Testis (tissue), 2 donors: ENCODE data around the gene TLK2.
"Not testable (repeated sequence)": the region's sequence is repeated elsewhere in the genome, so short reads cannot be mapped to it uniquely, and the experiment has no call there.

Source experiments
- POLR2A ChIP-seq: fragments of 450-650 bp; IDR thresholded peaks from one replicate; pipeline ENCODE4 v1.6.1; 2017; ENCODE audit warnings: antibody characterized with exemption, mild to moderate bottlenecking, moderate library complexity
- TF ChIP-seq, protein P1 (sequence below), 3 experiments: fragments of 450-650 bp in 2 of 3; fragments of 200-600 bp in 1 of 3; sonication (generic) in 1 of 3; IDR thresholded peaks; one replicate each; pipeline ENCODE4 v1.5.1; 2016 to 2019; ENCODE audit warnings: antibody characterized with exemption in 3 of 3, mild to moderate bottlenecking in 2 of 3, moderate library complexity in 1 of 3

DNA sequence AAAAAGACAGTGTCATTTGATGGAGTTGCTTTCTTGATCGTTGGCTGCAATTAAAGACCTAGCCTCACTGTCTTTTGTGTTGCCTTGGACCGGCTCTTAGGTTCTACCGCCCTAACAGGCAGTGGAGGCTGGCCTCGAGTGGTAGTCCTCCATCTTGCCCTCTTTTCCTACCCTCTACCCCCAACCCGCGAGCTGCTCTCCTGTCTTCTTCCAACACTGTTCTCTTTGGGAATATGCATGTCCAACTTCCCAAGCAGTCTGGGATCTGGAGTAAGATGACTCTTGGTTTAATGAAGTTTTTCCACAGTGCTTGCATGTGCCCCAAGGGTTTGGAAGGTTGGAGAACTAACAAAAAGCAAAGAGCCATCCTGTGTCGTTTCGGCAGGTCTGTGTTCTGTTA is 1.5 kb upstream of the TLK2 start:
- not testable (repeated sequence) for TF ChIP-seq POLR2A
- TF ChIP-seq, protein P1, sequence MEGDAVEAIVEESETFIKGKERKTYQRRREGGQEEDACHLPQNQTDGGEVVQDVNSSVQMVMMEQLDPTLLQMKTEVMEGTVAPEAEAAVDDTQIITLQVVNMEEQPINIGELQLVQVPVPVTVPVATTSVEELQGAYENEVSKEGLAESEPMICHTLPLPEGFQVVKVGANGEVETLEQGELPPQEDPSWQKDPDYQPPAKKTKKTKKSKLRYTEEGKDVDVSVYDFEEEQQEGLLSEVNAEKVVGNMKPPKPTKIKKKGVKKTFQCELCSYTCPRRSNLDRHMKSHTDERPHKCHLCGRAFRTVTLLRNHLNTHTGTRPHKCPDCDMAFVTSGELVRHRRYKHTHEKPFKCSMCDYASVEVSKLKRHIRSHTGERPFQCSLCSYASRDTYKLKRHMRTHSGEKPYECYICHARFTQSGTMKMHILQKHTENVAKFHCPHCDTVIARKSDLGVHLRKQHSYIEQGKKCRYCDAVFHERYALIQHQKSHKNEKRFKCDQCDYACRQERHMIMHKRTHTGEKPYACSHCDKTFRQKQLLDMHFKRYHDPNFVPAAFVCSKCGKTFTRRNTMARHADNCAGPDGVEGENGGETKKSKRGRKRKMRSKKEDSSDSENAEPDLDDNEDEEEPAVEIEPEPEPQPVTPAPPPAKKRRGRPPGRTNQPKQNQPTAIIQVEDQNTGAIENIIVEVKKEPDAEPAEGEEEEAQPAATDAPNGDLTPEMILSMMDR (IDR thresholded peaks at IDR 0.05) = not testable (repeated sequence)
